GM18502 (cell line): ENCODE measurements around the gene ANXA10.

Experiments
- ATAC-seq: cut with Tn5 transposase; IDR thresholded peaks from one replicate; pipeline ENCODE4 v1.9.1; 2021; ENCODE audit warnings: mild to moderate bottlenecking; ENCODE audit not compliant: unreplicated experiment, poor library complexity

ANXA10 gene, protein sequence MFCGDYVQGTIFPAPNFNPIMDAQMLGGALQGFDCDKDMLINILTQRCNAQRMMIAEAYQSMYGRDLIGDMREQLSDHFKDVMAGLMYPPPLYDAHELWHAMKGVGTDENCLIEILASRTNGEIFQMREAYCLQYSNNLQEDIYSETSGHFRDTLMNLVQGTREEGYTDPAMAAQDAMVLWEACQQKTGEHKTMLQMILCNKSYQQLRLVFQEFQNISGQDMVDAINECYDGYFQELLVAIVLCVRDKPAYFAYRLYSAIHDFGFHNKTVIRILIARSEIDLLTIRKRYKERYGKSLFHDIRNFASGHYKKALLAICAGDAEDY

DNA sequence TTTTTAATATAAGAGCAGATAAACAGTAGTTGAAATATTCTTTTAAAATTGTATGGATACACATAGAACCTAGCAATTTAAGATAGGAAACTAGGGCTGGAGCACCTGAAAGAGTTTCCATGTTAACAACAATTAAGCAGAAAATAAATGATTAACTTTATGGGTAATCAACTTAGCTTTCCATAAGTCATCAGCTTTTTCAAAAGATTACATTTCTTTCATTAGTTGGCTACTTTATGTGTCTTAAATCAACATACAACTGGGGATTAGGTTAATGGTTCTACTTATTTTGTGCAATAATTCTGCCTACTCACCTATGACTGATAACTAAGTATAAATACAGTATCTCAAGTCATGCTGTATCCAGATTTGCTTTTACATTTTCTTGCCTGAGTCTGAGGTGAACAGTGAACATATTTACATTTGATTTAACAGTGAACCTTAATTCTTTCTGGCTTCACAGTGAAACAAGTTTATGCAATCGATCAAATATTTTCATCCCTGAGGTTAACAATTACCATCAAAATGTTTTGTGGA is at the start of gene ANXA10:
Gene ANXA10, plus strand, starts transcription at position 362 of the 537 bp plus-strand sequence. Its CDS starts 164 bp downstream, at position 526.
- no peak for ATAC-seq

DNA sequence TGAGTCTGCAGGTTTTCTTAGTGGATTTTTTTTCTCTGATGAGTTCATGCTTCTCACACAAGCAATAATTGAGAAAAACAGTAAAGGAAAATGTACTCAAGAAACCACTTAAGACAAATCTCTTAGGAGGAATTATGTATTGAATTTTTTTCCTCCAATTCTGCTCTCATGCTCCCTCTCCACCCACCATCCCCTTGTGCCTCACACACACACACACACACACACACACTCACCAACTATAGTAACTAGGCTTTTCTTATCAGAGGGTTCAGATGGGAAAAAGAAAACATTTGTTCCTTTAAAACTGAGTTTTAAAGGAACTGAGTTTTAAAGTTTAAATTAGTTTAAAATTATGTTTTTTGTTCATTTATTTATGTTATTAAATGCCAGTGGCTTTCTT is 47.0 kb upstream of the ANXA10 start:
- ATAC-seq = no peak

DNA sequence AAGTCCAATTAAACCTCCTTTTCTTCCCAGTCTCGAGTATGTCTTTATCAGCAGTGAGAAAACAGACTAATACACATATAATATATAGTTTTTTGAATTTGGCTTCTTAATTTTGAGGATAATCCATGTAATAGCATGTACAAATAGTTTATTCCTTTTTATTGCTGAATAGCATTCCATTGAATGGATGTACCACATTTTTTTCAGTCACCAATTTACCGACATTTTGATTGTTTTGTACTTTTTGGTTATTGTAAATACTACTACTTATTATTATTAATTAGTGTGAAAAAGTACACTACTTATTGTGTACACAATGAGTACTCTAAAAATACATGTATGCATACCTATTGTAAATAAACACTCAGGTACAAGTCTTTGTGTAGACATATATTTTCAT is 42.3 kb upstream of the ANXA10 start:
- no peak for ATAC-seq

DNA sequence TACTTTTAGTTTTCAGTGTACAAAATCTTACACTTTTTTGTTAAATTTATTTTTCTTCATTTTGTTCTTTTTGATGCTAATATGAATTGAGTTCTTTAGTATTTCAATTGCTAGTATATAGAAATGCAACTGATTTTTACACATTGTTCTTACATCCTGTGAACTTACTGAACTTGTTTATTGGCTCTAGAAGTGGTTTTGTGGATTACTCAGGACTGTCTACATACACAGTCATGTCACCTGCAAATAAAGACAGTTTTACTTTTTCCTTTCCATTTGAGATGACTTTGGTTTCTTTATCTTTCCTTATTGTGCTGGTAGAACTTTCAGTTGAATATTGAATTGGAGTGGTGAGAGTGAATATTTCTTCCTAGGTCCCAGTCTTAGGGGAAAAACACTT is 40.8 kb upstream of the ANXA10 start:
- ATAC-seq = no peak

DNA sequence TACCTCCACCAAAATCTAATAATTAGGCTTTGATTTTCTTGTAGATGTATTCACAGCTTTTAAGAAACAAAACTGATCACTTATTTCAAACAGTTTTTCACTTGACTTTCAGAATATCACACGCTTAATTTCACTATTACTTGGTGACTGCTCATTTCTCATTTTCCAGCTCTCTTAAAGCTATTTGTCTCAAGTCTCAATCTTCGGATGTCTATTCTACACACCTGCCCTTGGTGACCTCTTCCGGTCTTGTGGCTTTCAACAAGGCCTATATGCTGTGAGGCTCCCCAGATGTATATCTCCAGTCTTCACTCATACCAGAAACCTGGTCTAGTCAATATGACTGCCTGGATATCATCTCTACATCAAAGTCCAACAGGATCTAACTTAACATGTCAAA is 34.9 kb upstream of the ANXA10 start:
- peak; percentile 56 for ATAC-seq

DNA sequence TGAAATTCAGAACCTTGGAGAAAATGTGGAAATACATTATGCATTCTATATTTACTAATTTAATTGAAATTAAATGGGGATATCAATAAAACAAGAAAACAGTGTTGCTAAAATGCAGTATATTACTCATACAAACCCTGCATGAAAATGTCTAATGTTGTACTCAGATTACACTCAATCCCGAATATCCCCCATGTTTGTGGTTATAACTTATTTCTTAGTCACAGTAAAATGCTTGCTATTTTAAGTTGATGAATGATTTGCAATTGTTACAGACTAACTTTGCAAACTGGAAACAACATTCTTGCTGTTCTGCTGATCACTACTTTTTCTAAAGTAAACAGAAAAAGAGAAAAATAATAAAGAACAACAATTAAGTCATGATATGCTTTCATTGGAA is 33.1 kb upstream of the ANXA10 start:
- ATAC-seq = no peak

DNA sequence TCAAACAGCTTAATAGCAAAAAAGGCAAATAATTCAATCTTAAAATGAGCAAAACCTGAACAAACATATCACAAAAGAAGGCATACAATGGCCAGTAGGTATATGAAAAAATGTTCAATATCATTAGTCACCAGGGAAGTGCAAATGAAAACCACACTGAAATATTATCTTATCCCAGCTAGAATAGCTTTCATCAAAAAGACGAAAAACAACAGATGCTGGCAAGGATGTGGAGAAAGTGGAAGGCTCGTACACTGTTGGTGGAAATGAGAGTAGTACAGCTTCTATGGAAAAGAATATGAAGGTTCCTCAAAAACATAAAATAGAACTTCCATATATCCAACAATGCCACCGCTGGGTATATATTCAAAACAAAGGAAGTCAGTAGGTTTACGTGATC is 29.3 kb upstream of the ANXA10 start:
- no peak for ATAC-seq

DNA sequence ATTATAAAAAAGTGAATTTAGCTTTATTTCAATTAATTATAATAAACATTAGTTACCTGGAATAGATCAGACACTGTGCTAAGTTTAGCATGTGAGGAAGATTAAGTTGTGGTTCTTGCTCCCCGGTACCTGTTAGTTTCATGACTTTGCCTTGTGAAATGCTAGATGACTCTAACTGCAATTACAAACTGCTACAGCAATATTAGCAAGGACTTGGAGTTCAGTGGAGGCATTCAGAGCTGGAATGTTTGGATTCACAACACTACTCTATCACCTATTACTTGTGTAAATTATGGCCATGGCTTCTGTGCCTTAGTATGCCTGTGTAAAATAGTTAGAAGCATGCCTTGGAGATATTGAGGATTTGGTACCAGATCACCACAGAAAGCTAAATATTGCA is 21.4 kb upstream of the ANXA10 start:
- ATAC-seq = no peak

DNA sequence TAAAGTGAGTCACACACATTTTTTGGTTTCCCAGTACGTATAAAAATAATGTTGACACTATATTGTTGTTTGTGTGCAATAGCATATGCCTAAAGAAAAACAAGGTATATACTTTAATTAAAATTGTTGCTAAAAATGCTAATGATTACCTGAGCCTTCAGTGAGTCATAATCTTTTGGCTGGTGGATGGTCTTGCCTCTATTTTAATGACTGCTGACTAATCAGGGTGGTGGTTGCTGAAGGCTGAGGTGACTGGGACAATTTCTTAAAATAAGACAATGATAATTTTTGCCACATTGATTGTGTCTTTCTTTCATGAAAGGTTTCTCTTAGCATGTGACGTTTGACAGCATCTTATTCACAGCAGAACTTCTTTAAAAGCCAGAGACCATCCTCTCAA is 21.0 kb upstream of the ANXA10 start:
- no peak for ATAC-seq

DNA sequence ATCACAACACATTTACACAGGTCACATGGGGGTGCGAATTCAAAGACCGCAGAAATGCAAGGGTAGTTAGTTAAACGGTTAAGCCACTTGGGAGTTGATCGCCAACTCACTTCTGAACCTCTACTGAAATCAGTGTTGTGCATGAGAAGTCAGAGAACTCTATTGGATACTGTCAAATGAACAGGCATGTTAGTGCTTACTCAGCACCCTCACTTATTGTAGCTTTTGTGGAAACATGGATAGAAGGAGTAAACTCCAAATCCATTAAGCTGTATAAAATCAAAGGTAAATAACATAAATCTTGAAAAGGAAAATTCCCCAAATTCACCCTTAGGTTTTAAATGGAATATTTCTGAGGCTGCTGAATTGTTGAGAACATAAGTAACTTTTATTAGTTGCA is 17.5 kb upstream of the ANXA10 start:
- no peak for ATAC-seq

DNA sequence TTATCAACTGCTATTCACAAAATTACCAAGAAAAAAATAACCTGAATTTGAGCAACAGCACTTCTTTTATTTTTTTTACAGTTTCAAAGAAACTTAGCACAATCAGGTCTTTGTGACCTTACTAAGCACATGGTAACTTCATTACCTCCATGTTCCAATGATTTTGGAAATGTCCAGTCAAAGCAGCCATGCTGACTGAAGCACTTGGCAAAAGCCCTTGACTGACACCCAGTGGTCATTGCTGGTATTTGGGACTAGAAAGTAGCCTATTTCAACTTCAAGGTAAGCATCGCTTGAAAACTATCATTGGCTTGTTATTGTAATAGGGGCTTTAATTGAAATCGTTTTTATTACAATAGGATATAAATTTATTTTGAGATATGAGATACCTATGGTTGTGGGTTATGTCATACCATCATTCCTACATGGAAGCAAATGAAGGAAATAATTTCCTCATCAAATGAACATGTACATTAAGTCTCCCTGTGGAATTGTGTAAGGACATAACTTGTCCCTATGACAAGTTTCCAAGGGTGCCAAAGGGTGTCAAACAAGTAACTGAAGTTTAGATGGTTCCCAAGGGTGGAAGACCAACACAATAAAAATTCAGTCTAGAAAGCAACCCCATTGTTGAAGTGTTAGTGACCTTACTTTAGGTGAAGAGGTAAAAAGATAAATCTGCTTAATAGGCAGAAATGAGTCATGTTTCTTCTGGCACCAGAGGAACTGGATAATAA is 15.2 kb upstream of the ANXA10 start:
- ATAC-seq = peak; percentile 97

DNA sequence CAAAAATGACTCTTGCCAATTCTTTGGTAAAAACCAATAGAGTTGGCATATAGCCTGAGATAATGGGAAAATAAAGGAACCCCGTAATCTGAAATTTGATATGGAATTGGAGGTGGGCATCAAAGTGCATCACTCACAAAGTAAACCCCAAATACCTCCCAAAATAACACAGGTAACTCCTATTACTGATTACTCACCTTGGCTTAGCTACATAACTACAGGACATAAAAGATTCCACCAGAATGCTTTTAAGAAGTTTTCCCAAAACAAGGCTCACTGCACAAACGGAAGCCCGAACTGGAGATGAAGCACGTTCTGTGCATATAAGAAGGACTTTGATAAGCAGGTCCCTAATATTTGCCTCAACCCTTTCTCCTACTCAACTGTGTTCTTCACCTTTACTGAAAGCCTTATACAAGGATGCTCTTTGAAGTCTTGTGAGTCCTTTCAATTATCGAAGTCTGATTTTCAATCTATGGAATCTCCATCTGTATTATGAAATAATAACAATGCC is 14.6 kb upstream of the ANXA10 start:
- ATAC-seq = no peak

DNA sequence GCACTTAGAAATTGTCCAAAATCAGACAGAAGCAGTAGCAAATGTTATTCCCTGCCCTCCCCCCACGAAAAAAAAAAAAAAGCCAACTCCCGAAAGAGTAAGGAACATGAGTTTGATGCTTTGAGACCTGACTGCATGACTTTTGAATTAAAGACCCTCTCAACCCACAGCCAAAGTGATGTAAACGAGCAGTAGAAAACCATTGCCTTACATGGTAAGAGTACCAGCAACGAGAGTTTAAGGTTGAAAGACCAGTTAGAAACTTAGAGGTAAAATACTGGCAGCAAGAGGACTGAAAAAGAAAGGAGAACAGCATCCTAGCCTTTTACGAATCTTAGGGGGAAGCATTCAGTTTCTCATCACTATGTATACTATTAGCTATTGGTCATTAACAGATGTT is 10.0 kb upstream of the ANXA10 start:
- no peak for ATAC-seq

DNA sequence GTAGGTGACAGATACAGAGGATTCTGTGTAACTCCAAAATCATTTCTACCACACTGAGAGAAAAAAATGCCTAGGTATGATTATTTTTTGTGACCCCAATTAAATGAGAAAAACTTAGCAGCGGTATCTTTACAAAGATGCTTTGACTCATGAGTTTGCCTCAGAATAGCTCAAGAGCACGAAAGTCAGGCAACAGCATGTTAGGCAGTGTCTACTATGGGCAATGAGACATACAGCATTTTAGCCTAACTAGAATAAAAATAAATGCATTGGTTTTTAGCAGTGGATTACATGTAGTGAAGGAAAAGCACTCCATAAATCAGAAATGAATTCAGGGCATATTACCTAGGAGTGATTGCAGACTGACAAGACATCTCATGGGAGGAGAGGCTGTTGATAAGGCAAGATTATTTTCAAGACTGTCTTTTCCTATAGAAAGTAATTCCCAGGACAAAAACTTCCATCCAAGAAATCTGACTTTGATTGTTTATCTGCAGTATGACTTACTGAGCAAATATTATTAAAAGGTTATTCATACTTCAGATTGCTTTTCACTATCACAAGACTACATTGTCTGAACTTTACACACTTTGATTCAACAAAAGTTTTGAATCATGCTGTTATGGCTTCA is 3.6 kb downstream of the ANXA10 start:
- ATAC-seq = no peak

DNA sequence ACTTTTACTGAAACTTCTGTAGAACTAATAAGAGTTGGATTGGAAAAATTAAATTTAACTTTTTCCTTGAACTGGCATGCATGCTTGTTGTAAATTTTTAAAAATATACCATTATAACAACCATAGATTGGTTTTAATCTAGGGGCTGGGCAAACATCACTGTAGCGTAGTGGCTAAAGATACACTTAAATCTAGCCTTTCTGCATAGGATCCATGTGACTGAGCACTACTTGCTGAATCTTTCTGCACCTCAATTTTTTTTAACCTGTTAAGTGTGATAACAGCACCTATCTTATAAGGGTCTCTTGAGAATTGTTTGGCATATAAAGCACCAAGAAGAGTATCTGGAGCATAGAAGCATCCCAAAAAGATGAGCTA is 4.1 kb downstream of the ANXA10 start:
- ATAC-seq = no peak

DNA sequence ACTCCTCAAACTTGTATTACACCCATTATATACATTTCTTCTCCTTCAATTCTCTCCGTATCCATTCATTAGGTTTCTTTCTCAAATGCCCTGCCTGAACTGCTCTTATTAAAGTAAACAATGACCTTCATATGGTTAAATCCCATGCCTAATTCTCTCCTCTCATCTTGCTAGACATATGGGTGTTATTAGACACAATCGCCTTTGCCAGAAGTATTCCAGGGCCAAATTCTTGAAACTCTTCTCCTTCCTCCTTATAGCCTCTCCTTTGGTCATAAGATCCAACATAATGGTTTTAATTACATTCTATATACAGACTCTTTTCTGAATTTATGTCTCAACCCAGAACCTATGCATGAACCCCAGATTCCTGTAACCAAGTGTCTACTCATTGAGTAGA is 4.8 kb downstream of the ANXA10 start:
- no peak for ATAC-seq

DNA sequence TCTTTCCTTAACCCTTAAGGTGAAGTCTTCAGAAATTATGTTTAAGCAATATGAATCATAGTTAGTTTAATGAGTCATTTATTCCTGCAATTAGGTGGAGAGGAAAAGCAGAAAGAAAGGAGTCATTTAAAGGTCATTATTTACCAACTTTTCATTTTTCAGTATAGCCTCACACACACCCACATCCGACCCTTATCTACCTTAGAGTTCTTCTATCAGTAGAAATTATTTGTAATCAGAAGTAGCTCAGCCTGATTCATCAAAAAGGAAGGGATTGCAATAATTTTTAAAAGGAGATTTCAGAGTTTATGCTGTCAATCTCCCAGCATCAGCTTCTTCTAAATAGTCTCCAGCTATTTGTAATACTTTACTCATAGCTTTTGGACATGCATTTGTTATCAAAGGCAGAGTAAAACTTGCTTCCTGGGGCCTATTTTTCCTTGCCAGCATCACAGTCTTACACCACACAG is 5.9 kb downstream of the ANXA10 start:
- no peak for ATAC-seq

DNA sequence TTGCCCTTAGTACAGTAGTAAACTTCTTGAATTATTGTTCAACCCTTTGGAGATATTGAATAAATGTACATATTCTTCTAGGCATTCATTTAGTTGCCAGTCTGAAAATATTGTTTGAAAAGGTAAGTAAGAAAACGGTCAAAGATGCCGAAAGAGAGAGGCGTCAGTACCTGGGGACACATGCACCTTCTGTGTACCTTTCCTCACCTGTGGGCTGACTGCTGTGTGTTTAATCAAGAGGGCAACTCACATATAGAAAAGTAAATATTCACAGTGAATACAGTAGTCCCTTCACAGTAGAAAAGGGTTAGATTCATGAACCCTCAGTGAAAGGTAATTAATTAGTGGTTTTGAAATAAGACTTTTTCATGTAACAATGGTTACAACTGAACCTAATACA is 6.9 kb downstream of the ANXA10 start:
- no peak for ATAC-seq

DNA sequence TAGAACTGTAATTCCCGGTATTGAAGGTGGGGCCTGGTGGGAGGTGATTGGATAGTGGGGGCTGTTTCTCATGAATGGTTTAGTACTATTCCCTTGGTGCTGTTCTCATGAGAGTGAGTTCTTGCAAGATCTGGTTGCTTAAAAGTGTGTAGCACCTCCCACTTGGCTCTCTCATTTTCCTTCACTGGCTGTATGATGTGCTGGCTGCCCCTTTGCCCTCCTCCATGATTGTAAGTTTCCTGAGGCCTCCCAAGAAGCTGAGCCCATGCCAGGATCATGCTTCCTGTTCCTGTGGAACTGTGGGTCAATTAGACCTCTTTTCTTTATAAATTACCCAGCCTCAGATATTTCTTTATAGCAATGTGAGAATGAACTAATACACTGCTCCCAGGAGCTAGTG is 8.7 kb downstream of the ANXA10 start:
- ATAC-seq = no peak

DNA sequence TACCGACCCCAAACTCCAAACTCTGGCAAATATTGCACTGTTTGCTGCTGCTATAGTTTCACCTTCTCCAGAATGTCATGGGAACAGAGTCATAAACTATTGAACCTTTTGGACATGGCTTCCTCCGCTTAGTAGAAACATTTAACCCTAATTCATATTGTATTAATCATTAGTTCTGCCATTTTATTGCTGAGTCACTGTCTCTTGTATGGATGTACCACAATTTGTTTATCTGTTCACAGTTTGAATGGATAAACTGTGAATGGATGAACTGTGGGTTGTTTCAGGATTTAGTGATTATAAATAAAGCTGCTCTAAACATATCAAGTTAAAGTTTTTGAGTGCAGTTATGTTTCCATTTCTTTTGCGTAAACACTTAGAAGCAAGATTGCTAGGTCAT is 10.1 kb downstream of the ANXA10 start:
- no peak for ATAC-seq

DNA sequence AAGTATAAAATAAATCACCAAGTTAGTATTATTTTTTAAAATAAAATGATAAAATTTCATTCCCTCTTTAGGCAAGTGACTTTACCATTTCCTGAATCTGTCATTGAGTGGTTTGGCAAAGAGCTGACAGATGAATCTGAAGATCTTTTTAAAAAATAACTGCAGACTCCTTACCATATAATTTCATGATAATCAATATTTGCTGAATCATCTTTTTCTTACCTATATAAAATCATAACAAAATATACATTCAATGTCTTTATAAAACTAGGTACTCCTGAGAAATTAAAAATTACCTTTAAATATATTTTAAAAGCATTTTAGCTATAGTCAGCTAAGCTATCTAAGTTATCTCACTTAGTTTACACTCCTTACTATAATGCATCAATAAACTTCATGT is 17.2 kb downstream of the ANXA10 start:
- no peak for ATAC-seq
